ENCODE measurements around the gene TMIGD1. TPM values are rescaled to one million over a fixed set of nuclear protein-coding genes. Genes with fewer than 3 reads are reported as not detected.

The TMIGD1 gene
- total and polyA plus RNA-seq, 2 of the 13 experiments (the other 11 are each of a cell fraction or from before 2014, with no cell fraction given) = not detected

GRCh38 chr17:30352240-30352814 lies 18.5 kb upstream of the TMIGD1 start:
- FAIRE-seq (peak; percentile 18), DNase-seq (ENCODE audit: low spot score) (peak; percentile 57), ATAC-seq (peak; percentile 64; the same call in 2 of the 3 replicates)
- ChIA-PET CTCF (ENCODE audit: low intra/inter-chr PET ratio, low total read pairs) (no interaction called here), POLR2A (interaction anchor here (1.0 kb wide), 2 partner anchors 8 to 14 kb away, joined by 3 read pairs; no protein-coding TSS in a partner anchor)
- intact Hi-C loops (cut with micrococcal nuclease; ENCODE audit: unreplicated experiment) (loop anchor here (1.0 kb wide), 1 partner anchor 8 kb away; no protein-coding TSS in a partner anchor), in situ Hi-C loops (cut with HindIII; ENCODE audit: extremely low pct_ligation_motif_present, low pct_unique_long_range_greater_than_20kb) (no loop called here)
- Histone ChIP-seq H3K9ac (ENCODE audit: insufficient read depth, low read depth, low read length) (no peak overlapping the region), H3K4me1 (ENCODE audit: insufficient read depth, low read length) (peaks cover 52% of the 10 kb centered on the region), H3K4me3 (replicated peaks in 1 of 3; ENCODE audit: insufficient read depth in 1 of 3, low read depth in 2 of 3, low read length in 3 of 3) (no peak overlapping the region), H3K4me2 (ENCODE audit: low read depth, low read length) (peak overlapping the region; percentile 36; the same call in 1 of the 2 replicates), H4K20me1 (ENCODE audit: insufficient read depth, low read length) (no peaks in the 10 kb centered on the region), H2AFZ (ENCODE audit: low read length) (no peak overlapping the region), H3K9me3 (ENCODE audit: low read length) (no peaks in the 10 kb centered on the region), H3K27ac (ENCODE audit: extremely low read length, insufficient read depth, low read length) (peak overlapping the region; percentile 40), H3K27me3 (ENCODE audit: control insufficient read depth in 1 of 2, insufficient read depth in 2 of 2, low read length in 2 of 2) (no peaks in the 10 kb centered on the region), H3K36me3 (replicated peaks in 1 of 2; ENCODE audit: control insufficient read depth in 1 of 2, insufficient read depth in 2 of 2, low read length in 2 of 2) (no peaks in the 10 kb centered on the region), H3K79me2 (ENCODE audit: insufficient read depth, low read length) (no peaks in the 10 kb centered on the region)
- BruUV-seq (replicated peaks) = no TSS peak
- WGBS (ENCODE audit: low lambda C conversion rate) = 18% methylated on average over 2 of the region's 2 CpGs
- peak; percentile 64; the same call in 1 of the 2 replicates for TF ChIP-seq ZNF362 (CRISPR knock-in tag; IDR thresholded peaks at IDR 0.05; ENCODE audit: borderline replicate concordance)
- no peak for TF ChIP-seq GZF1 (CRISPR knock-in tag; IDR thresholded peaks at IDR 0.05)
- TF ChIP-seq KLF15 (CRISPR knock-in tag; IDR thresholded peaks at IDR 0.05; ENCODE audit: borderline replicate concordance) = no peak
- TF ChIP-seq ZGPAT (CRISPR knock-in tag; IDR thresholded peaks at IDR 0.05) = peak; percentile 26; the same call in 1 of the 2 replicates
- TF ChIP-seq ZNF136 (CRISPR knock-in tag; IDR thresholded peaks at IDR 0.05; ENCODE audit: low read depth) = no peak
- peak; percentile 81 for TF ChIP-seq RARA (CRISPR knock-in tag; IDR thresholded peaks at IDR 0.05)
- no peak for TF ChIP-seq KDM1A (CRISPR knock-in tag; IDR thresholded peaks at IDR 0.05)
- 0 out of 2 replicates have a peak, but pooled peaks have one; percentile 37 for TF ChIP-seq AHDC1 (CRISPR knock-in tag; IDR thresholded peaks at IDR 0.05; ENCODE audit: borderline replicate concordance)
- TF ChIP-seq TFE3 (CRISPR knock-in tag; IDR thresholded peaks at IDR 0.05) = 0 out of 2 replicates have a peak, but pooled peaks have one; percentile 40
- TF ChIP-seq JUND (CRISPR knock-in tag; IDR thresholded peaks at IDR 0.05) = peak; percentile 87
- TF ChIP-seq SKI (IDR thresholded peaks at IDR 0.05; ENCODE audit: partially characterized antibody) = peak; percentile 43
- TF ChIP-seq, protein P1, sequence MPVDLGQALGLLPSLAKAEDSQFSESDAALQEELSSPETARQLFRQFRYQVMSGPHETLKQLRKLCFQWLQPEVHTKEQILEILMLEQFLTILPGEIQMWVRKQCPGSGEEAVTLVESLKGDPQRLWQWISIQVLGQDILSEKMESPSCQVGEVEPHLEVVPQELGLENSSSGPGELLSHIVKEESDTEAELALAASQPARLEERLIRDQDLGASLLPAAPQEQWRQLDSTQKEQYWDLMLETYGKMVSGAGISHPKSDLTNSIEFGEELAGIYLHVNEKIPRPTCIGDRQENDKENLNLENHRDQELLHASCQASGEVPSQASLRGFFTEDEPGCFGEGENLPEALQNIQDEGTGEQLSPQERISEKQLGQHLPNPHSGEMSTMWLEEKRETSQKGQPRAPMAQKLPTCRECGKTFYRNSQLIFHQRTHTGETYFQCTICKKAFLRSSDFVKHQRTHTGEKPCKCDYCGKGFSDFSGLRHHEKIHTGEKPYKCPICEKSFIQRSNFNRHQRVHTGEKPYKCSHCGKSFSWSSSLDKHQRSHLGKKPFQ (CRISPR knock-in tag; IDR thresholded peaks at IDR 0.05; ENCODE audit: insufficient replicate concordance) = peak; percentile 38
